Activated CD4-positive, alpha-beta T cell treated with anti-CD3 and anti-CD28 coated beads, Interleukin-2, amount 10 ng/mL, durations not matched to agents 7 days and 5 days (primary cell): ENCODE data around the gene COMP. TPM values are rescaled to one million over a fixed set of nuclear protein-coding genes. Genes with fewer than 3 reads are reported as not detected.

ENCODE experiments used
- total RNA-seq, 2 experiments: library from RNA; stranded (reverse); gene quantifications; one replicate each; pipeline ENCODE4 v1.2.3, GENCODE V29; 2021

The COMP gene
- total RNA-seq, 2 experiments from 2014 or later: not detected

Other genes starting within 250 kb of the COMP start
- gene FKBP8, start 247.7 kb downstream of the COMP start, total RNA-seq: 100 to 1,000 TPM; 185 to 206 TPM
- 10 to 100 TPM; 95.4 to 100.0 TPM for gene KXD1, start 233.4 kb downstream of the COMP start, total RNA-seq
- gene UBA52, start 219.4 kb downstream of the COMP start, total RNA-seq: 1,000 to 10,000 TPM; 1,627 to 1,778 TPM
- 10 to 100 TPM; 73.0 to 85.2 TPM for gene REX1BD, start 202.5 kb downstream of the COMP start, total RNA-seq
- not detected for gene CRLF1, start 184.5 kb downstream of the COMP start, total RNA-seq
- under 1 TPM in 1 of 2 experiments, not detected in 1; 0.12 TPM for gene TMEM59L, start 178.4 kb downstream of the COMP start, total RNA-seq
- gene KLHL26, start 154.3 kb downstream of the COMP start, total RNA-seq: 10 to 100 TPM in 1 of 2 experiments, 1 to 10 TPM in 1; 10.0 to 11.4 TPM
- gene CRTC1, start 107.6 kb downstream of the COMP start, total RNA-seq: 10 to 100 TPM; 10.2 to 10.3 TPM
- 10 to 100 TPM; 89.4 to 97.3 TPM for gene UPF1, start 40.7 kb upstream of the COMP start, total RNA-seq
- gene CERS1, start 104.9 kb upstream of the COMP start, total RNA-seq: not detected
- 100 to 1,000 TPM; 218 to 258 TPM for gene COPE, start 128.1 kb upstream of the COMP start, total RNA-seq
- gene DDX49, start 128.4 kb upstream of the COMP start, total RNA-seq: 10 to 100 TPM; 40.6 to 50.6 TPM
- not detected for gene HOMER3, start 149.9 kb upstream of the COMP start, total RNA-seq
- 100 to 1,000 TPM; 128 to 144 TPM for gene SUGP2, start 242.2 kb upstream of the COMP start, total RNA-seq
- 10 to 100 TPM; 38.6 to 39.3 TPM for gene ARMC6, start 242.3 kb upstream of the COMP start, total RNA-seq